ACHN (cell line): ENCODE results near the gene KRTAP10-12.

ENCODE experiments used
- DNase-seq: peaks from one replicate; pipeline ENCODE4 v3.0.0-alpha.2; 2015
- in situ Hi-C: cut with HindIII; loops from 2 replicates; pipeline ENCODE4 v1.10.0; 2017; ENCODE audit warnings: low sequenced_read_pairs, low pct_ligation_motif_present, low pct_unique_long_range_greater_than_20kb

Gene KRTAP10-12

GRCh38 chr21:44708213-44708865 lies 11.4 kb downstream of the KRTAP10-12 start:
- in situ Hi-C loops, result no loop called here
- DNase-seq, result no peak

- in situ Hi-C loops, result no loop called here
- no peak for DNase-seq
Observed at GRCh38 chr21:44708866-44709425, 12.0 kb downstream of the KRTAP10-12 start.

- no peak for DNase-seq
Observed at GRCh38 chr21:44709426-44710293, 12.7 kb downstream of the KRTAP10-12 start.

GRCh38 chr21:44710294-44710665 lies 13.3 kb downstream of the KRTAP10-12 start:
- no peak for DNase-seq
- in situ Hi-C loops, result no loop called here

More at GRCh38 chr21:44709426-44710293, 12.7 kb downstream of the KRTAP10-12 start:
- in situ Hi-C loops, result no loop called here

GRCh38 chr21:44710756-44711326 lies 13.9 kb downstream of the KRTAP10-12 start:
- in situ Hi-C loops, result no loop called here
- no peak for DNase-seq

- in situ Hi-C loops, result no loop called here
- DNase-seq, result no peak
Observed at GRCh38 chr21:44711327-44712202, 14.6 kb downstream of the KRTAP10-12 start, which contains the start of gene TSPEAR. TSPEAR (minus strand) TSS chr21:44711572; CDS start chr21:44711514, 58 bp downstream.

GRCh38 chr21:44712203-44713028 lies 15.4 kb downstream of the KRTAP10-12 start:
- in situ Hi-C loops, result no loop called here
- no peak for DNase-seq

GRCh38 chr21:44713130-44713529 lies 16.2 kb downstream of the KRTAP10-12 start:
- in situ Hi-C loops, result no loop called here
- no peak for DNase-seq

- in situ Hi-C loops, result no loop called here
- DNase-seq, result no peak
Observed at GRCh38 chr21:44713846-44714245, 16.9 kb downstream of the KRTAP10-12 start.

GRCh38 chr21:44714905-44715304 lies 17.9 kb downstream of the KRTAP10-12 start:
- in situ Hi-C loops, result no loop called here
- no peak for DNase-seq

- in situ Hi-C loops, result no loop called here
- no peak for DNase-seq
Observed at GRCh38 chr21:44716984-44717383, 20.0 kb downstream of the KRTAP10-12 start.

- no peak for DNase-seq
- in situ Hi-C loops, result no loop called here
Observed at GRCh38 chr21:44718093-44718492, 21.1 kb downstream of the KRTAP10-12 start.

- DNase-seq, result no peak
- in situ Hi-C loops, result no loop called here
Observed at GRCh38 chr21:44718571-44718970, 21.6 kb downstream of the KRTAP10-12 start.

- in situ Hi-C loops, result no loop called here
Observed at GRCh38 chr21:44720170-44720569, 23.2 kb downstream of the KRTAP10-12 start.

GRCh38 chr21:44722731-44723130 lies 25.8 kb downstream of the KRTAP10-12 start:
- in situ Hi-C loops, result no loop called here
- DNase-seq, result no peak

More at GRCh38 chr21:44720170-44720569, 23.2 kb downstream of the KRTAP10-12 start:
- no peak for DNase-seq

- DNase-seq, result no peak
- in situ Hi-C loops, result no loop called here
Observed at GRCh38 chr21:44723177-44724131, 26.5 kb downstream of the KRTAP10-12 start.
